ENCODE measurements around the gene ZNF24. TPM values are rescaled to one million over a fixed set of nuclear protein-coding genes. Genes with fewer than 3 reads are reported as not detected.
A peak's percentile ranks its signal among the peaks of the same experiment; 100 is the strongest.

Gene ZNF24
- total RNA-seq, 2 donors from 2014 or later = 74.7 to 92.1 TPM

DNA sequence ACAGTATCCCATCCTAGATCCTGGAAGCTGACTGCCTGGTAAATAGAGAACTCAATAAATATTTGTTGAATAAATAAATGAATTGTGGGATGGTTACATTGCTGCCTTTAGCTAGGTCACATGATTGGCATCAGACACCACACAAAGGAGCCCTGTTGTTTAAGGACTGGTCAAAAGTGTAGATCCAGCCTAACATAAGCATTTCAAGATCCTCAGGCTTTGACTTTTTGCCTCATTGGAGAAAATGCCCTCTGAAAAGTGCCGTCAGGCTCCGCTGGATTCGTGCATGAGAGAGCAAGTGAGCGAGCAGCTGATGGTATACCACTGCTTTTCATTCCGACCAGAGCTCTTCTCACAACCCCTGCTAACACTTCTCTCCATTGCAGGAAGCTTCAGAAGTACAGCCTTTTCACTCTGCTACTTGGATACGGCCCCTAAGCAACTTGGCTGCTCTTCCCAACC, 1.3 kb upstream of the ZNF24 start:
- Histone ChIP-seq H3K27ac (ENCODE audit: low read depth, low read length) (peak overlapping the region; percentile 99), H3K27me3 (ENCODE audit: control insufficient read depth, insufficient read depth, low read length, poor library complexity, severe bottlenecking) (no peaks in the 10 kb centered on the region), H3K36me3 (ENCODE audit: control insufficient read depth, insufficient read depth, low read length) (peaks cover 15% of the 10 kb centered on the region), H3K9ac (ENCODE audit: extremely low read depth, low read length, poor library complexity, severe bottlenecking) (no peak overlapping the region), H3K9me3 (ENCODE audit: control insufficient read depth, low read length) (peaks cover 9% of the 10 kb centered on the region), H3K4me3 (ENCODE audit: low read length) (no peak overlapping the region), H3K4me1 (ENCODE audit: control insufficient read depth, insufficient read depth, low read length) (no peaks in the 10 kb centered on the region)
- 72 to 86% methylated on average over 3 to 6 of the region's 6 CpGs for WGBS, 2 experiments (ENCODE audit: insufficient coverage in 1 of 2, insufficient read length in 1 of 2)
- Mint-ChIP-seq H3K27ac (peak overlapping the region; percentile 88), H3K4me3 (peak overlapping the region; percentile 97), H3K9me3 (peaks cover 2% of the 10 kb centered on the region), H3K4me1 (peaks cover 22% of the 10 kb centered on the region), H3K36me3 (ENCODE audit: low read depth) (peaks cover under 1% of the 10 kb centered on the region), H3K27me3 (ENCODE audit: insufficient read depth) (no peaks in the 10 kb centered on the region)
- DNase-seq = no peak
- TF ChIP-seq, protein P1, sequence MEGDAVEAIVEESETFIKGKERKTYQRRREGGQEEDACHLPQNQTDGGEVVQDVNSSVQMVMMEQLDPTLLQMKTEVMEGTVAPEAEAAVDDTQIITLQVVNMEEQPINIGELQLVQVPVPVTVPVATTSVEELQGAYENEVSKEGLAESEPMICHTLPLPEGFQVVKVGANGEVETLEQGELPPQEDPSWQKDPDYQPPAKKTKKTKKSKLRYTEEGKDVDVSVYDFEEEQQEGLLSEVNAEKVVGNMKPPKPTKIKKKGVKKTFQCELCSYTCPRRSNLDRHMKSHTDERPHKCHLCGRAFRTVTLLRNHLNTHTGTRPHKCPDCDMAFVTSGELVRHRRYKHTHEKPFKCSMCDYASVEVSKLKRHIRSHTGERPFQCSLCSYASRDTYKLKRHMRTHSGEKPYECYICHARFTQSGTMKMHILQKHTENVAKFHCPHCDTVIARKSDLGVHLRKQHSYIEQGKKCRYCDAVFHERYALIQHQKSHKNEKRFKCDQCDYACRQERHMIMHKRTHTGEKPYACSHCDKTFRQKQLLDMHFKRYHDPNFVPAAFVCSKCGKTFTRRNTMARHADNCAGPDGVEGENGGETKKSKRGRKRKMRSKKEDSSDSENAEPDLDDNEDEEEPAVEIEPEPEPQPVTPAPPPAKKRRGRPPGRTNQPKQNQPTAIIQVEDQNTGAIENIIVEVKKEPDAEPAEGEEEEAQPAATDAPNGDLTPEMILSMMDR (conservative IDR thresholded peaks at IDR 0.05) = no peak

DNA sequence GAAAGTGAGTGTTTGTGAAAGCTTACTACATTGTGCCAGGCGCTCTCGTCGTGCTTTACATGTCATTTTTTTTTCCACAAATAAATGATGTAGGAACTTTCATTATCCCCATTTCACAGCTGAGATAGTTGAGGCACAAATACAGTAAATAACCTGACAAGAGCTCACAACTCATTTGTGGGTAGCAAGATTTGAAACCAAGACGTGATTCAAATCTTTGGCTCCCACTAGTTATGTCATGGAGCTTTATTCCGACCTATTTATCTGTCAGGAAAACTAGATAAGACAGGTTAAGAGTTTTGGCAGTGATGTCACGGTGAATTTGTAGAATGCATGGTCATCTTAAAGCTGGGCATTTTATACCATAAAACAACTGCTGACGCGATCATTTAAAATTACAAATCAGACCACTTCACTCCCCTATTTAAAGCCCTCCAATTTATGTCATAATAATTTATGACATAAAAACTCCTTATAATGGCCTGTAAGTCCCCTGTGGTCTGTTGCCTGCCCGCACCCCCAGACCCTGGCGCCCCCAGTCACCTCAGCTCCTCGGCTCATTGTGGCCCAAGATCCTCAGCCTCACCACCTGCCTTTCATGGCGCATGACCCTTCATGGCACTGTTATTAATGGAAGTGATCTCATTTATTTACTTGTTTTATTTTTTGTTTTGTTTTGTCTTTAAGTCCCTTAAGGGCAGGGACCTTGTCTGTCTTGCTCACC, 678 bp upstream of the ZNF24 start:
- Histone ChIP-seq H3K9ac (ENCODE audit: extremely low read depth, low read length, poor library complexity, severe bottlenecking) (peak overlapping the region; percentile 99), H3K27me3 (ENCODE audit: control insufficient read depth, insufficient read depth, low read length, poor library complexity, severe bottlenecking) (no peaks in the 10 kb centered on the region), H3K4me3 (ENCODE audit: low read length) (peak overlapping the region; percentile 94), H3K36me3 (ENCODE audit: control insufficient read depth, insufficient read depth, low read length) (peaks cover 21% of the 10 kb centered on the region), H3K27ac (ENCODE audit: low read depth, low read length) (peak overlapping the region; percentile 99), H3K4me1 (ENCODE audit: control insufficient read depth, insufficient read depth, low read length) (no peaks in the 10 kb centered on the region), H3K9me3 (ENCODE audit: control insufficient read depth, low read length) (peaks cover 6% of the 10 kb centered on the region)
- Mint-ChIP-seq H3K27me3 (ENCODE audit: insufficient read depth) (no peaks in the 10 kb centered on the region), H3K27ac (peak overlapping the region; percentile 98), H3K9me3 (peaks cover 1% of the 10 kb centered on the region), H3K4me1 (peaks cover 22% of the 10 kb centered on the region), H3K4me3 (peak overlapping the region; percentile 97), H3K36me3 (ENCODE audit: low read depth) (peaks cover 6% of the 10 kb centered on the region)
- TF ChIP-seq, protein P1 (conservative IDR thresholded peaks at IDR 0.05) = no peak
- DNase-seq = no peak
- 49 to 84% methylated on average over 3 to 12 of the region's 12 CpGs for WGBS, 2 experiments (ENCODE audit: insufficient coverage in 1 of 2, insufficient read length in 1 of 2)

DNA sequence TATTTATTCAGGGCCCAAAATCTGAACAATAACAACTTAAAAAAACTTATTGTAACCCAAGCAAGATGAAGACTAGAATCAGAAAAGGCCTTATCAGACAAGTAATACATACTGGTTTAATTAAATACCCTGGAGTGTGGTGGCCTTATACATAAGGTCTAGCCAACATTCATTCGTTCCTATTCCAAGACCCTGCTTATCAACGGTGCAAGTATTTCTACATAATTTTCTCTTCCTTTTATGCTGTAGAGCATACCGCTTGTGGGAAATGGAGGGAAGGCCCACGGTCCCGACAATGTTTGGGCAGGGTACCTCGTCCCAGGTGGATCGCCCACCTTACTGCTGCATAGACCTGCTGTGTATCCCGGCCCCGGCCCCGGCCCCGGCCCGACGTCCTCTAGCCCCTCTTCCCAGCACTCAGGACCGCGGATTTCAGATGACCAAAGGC, 708 bp downstream of the ZNF24 start:
- peaks cover 20% of the 10 kb centered on the region for H3K36me3 Mint-ChIP-seq (ENCODE audit: low read depth)
- peaks cover 35% of the 10 kb centered on the region for H3K36me3 ChIP-seq (ENCODE audit: control insufficient read depth, insufficient read depth, low read length)
- peak overlapping the region; percentile 99 for H3K9ac ChIP-seq (ENCODE audit: extremely low read depth, low read length, poor library complexity, severe bottlenecking)
- no peaks in the 10 kb centered on the region for H3K4me1 ChIP-seq (ENCODE audit: control insufficient read depth, insufficient read depth, low read length)
- peak overlapping the region; percentile 94 for H3K4me3 ChIP-seq (ENCODE audit: low read length)
- H3K4me3 Mint-ChIP-seq = peak overlapping the region; percentile 97
- peaks cover 35% of the 10 kb centered on the region for H3K4me1 Mint-ChIP-seq
- H3K9me3 ChIP-seq (ENCODE audit: control insufficient read depth, low read length) = no peaks in the 10 kb centered on the region
- H3K9me3 Mint-ChIP-seq = no peaks in the 10 kb centered on the region
- no peaks in the 10 kb centered on the region for H3K27me3 ChIP-seq (ENCODE audit: control insufficient read depth, insufficient read depth, low read length, poor library complexity, severe bottlenecking)
- no peak overlapping the region for H3K27ac ChIP-seq (ENCODE audit: low read depth, low read length)
- 0 to 1% methylated on average over 8 to 15 of the region's 15 CpGs for WGBS, 2 experiments (ENCODE audit: insufficient coverage in 1 of 2, insufficient read length in 1 of 2)
- H3K27ac Mint-ChIP-seq = peak overlapping the region; percentile 98
- TF ChIP-seq, protein P1 (conservative IDR thresholded peaks at IDR 0.05) = no peak
- H3K27me3 Mint-ChIP-seq (ENCODE audit: insufficient read depth) = no peaks in the 10 kb centered on the region
- no peak for DNase-seq
